Heart right ventricle (tissue), 16 donors: ENCODE results near the gene TRMT11. TPM values are rescaled to one million over a fixed set of nuclear protein-coding genes. Genes with fewer than 3 reads are reported as not detected.

Experiments used
- ATAC-seq, 8 donors: fragments of 200-7000 bp; cut with Tn5 transposase; one replicate each; pipeline ENCODE4 v1.9.1; 2020; ENCODE audit warnings: mild to moderate bottlenecking in 8 of 8, moderate library complexity in 8 of 8, moderate number of reproducible peaks in 1 of 8
- DNase-seq, 2 donors: peaks; one replicate each; pipeline ENCODE4 v3.0.0-alpha.2; 2020
- H3K27ac ChIP-seq, 10 donors: fragments of 200-600 bp; sonication (generic) in 2 of 10; one replicate each; pipeline versions ENCODE4 v1.5.0 to v1.8.0; 2020 to 2022; ENCODE audit warnings: mild to moderate bottlenecking in 3 of 10
- H3K27me3 ChIP-seq, 7 donors: fragments of 200-600 bp; one replicate each; pipeline ENCODE4 v1.8.0; 2021 to 2022; ENCODE audit warnings: mild to moderate bottlenecking in 2 of 7
- H3K36me3 ChIP-seq, 9 donors: fragments of 200-600 bp; sonication (generic) in 1 of 9; one replicate each; pipeline versions ENCODE4 v1.5.0 to v1.8.0; 2020 to 2022; ENCODE audit warnings: mild to moderate bottlenecking in 2 of 9
- H3K4me1 ChIP-seq, 9 donors: fragments of 200-600 bp; sonication (generic) in 1 of 9; one replicate each; pipeline versions ENCODE4 v1.5.0 to v1.8.0; 2020 to 2022; ENCODE audit warnings: mild to moderate bottlenecking in 4 of 9
- H3K4me3 ChIP-seq, 10 donors: fragments of 200-600 bp; sonication (generic) in 2 of 10; one replicate each; pipeline versions ENCODE4 v1.5.0 to v1.8.0; 2020 to 2022; ENCODE audit warnings: mild to moderate bottlenecking in 7 of 10, moderate library complexity in 2 of 10
- H3K9me3 ChIP-seq, 11 donors: fragments of 200-600 bp in 10 of 11; sonication (generic) in 2 of 11; one replicate each; pipeline versions ENCODE4 v1.5.0 to v1.8.0; 2013 to 2022; ENCODE audit warnings: mild to moderate bottlenecking in 2 of 11, control low read depth in 1 of 11, moderate library complexity in 1 of 11
- CTCF ChIP-seq, 9 donors: fragments of 200-600 bp; sonication (generic) in 2 of 9; IDR thresholded peaks; one replicate each; pipeline versions ENCODE4 v1.5.0 to v1.8.0; 2021 to 2022; ENCODE audit warnings: antibody characterized with exemption in 9 of 9, mild to moderate bottlenecking in 5 of 9, moderate library complexity in 1 of 9
- WGBS, 2 donors: extraction: QIAGEN DNeasy Blood & Tissue Kit; methylation state at CpG; one replicate each; pipeline ENCODE4 v1.1.7; 2013; ENCODE audit warnings: inconsistent platforms in 1 of 2; 5-methylcytosine and 5-hydroxymethylcytosine counted together
- intact Hi-C, 10 donors: fragments of 100-400 bp; cut with DNase I; formaldehyde crosslinking; loops; one replicate each; pipeline versions ENCODE4 v1.11.1 to v1.14.2; 2022
- polyA plus RNA-seq, 2 donors: library from polyadenylated mRNA; stranded (reverse); fragments of 200-250 nt; gene quantifications; one replicate each; pipeline ENCODE4 v1.2.3, GENCODE V29; 2013
- total RNA-seq, 10 donors: library from RNA; stranded (reverse); fragmentation: NEBNext Ultra II Directional in 3 of 10; extraction: Animal tissue kit (Norgen Biotek cat#: 25700) in 3 of 10; gene quantifications; one replicate each; pipeline versions ENCODE4 v1.2.1 to v1.2.4, GENCODE V29; 2021 to 2023
- donor health status: Arrhythmogenic right ventricular cardiomyopathy.
- donor health status: ischemic (EF 13 %, LVEDD 7.1; RV severe dilation, severe dysfunction).
- donor health status: healthy with polysubstance abuse.
- donor health status: DM: no; HTN: yes; CAD: no.
- donor health status: DM: no; HTN: no; CAD: no.
- donor health status: ischemic (EF 25% LVEDD 6.9; RV normal size, moderate dysfunction).
- donor health status: ischemic (EF 25% LVEDD 5.7; RV mildly dilated, moderate dysfunction).
- donor health status: healthy.
- donor health status: DM: yes; HTN: yes; CAD: no.
- donor health status: Ischemic cardiomyopathy.
- donor health status: ischemic (EF 35%, LVEDD 5.7; RV mildly dilated, moderate dysfunction).
- donor health status: nonischemic (EF 11% LVEDD 7.7; RV severe dilation, severe dysfunction).
- donor health status: DM: yes; HTN: yes; CAD: no.
- donor health status: PGD.
- donor health status: ischemic (EF 29% LVEDD 5.4; RV normal size, mild dysfunction).
- donor health status: nonischemic (EF 23%, LVEDD 6.1; RV moderate dilation, normal function).

TRMT11 gene
- total and polyA plus RNA-seq, 12 donors, result 7.2 to 15.8 (median 11.0) TPM

DNA sequence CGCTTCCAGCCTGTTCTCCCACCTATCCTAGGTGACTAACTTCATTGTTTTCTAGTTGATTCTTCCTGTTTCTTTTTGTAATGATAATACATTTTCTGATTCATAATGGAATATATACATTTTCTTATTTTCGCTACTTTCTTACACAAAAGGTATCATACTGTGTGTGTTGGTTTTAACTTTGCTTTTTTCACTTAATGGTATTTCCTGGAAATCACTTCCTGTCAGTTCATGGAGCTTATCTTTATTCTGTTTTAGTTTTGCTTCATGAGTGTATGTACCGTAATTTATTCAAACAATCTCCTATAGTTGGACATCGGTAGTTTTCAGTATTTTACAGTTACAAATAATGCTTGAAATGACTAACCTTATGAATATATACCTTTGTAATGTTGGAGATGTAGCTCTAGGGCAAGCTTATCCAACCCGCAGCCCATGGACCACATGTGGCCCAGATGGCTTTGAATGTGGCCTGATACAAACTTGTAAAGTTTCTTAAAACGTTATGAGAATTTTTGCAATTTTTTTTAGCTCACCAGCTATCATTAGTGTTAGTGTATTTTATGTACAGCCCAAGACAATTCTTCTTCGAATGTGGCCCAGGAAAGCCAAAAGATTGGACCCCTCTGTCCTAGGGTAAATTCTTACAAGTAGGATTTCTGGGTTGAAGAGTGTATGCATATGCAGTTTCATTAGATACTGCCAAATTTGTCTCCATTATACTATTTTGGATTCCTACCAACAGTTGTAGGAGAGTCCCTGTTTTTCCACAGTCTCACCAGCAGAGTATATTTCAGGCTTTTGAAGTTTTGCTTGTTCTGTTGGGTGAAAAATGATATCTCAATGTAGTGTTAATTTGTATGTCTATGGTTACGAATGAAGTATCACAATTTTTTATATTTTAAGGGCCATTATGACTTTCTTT lies 16.7 kb downstream of the TRMT11 start:
- TF ChIP-seq CTCF (IDR thresholded peaks at IDR 0.05), result no peak
- intact Hi-C loops, result no loop called here
- H3K9me3 ChIP-seq, result no peaks in the 10 kb centered on the region
- 92 to 95% methylated on average over 8 of the region's 8 CpGs for WGBS, 2 donors
- no peaks in the 10 kb centered on the region for H3K27me3 ChIP-seq
- H3K27ac ChIP-seq, result no peak overlapping the region
- no peaks in the 10 kb centered on the region for H3K4me1 ChIP-seq
- DNase-seq, result no peak
- H3K36me3 ChIP-seq, result peaks cover 0 to 93% (median 11%) of the 10 kb centered on the region in 9 donors
- H3K4me3 ChIP-seq, result no peak overlapping the region
- ATAC-seq, result no peak

DNA sequence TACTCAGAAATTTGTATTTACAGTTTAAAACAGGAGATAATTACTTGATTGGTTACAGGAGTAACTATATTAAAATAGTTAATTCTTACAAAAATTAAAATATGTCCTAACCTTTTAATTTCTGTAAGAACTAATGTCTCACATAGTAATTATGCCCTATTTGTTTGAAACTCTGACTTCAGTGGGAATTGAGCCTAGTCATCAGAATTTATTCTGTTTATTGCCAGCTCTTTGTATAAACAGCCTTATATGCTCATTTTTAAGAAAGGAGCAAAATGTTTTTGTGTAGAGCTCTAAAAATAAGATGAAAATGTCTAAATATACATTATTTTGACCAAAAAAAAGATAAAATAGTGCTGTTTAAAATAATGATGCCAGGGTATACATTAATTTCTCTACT lies 21.5 kb downstream of the TRMT11 start:
- Histone ChIP-seq H3K27ac (no peak overlapping the region), H3K36me3 (peaks cover 0 to 93% (median 22%) of the 10 kb centered on the region in 9 donors), H3K4me1 (no peaks in the 10 kb centered on the region), H3K27me3 (no peaks in the 10 kb centered on the region), H3K9me3 (no peaks in the 10 kb centered on the region), H3K4me3 (no peak overlapping the region)
- ATAC-seq (no peak), DNase-seq (no peak)
- intact Hi-C loops, result no loop called here
- TF ChIP-seq CTCF (IDR thresholded peaks at IDR 0.05), result no peak

DNA sequence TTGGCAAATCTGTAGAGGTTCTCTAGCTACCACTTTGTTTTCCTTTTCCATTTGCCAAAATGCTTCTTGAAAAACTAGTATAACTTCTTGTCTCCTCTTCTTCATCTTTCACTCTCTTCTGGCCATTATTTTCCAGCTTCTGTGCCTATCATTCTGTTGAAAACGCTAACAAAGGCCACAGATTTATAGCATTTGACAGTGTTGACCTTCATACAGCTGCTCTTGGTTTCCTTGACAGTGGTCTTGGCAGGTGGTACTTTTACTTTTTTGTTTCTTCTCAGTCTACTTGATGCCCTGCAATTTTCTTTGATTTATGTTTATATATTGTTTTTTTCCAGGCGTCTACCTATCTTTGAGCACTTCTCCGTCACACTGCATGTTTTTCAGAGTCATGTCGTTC lies 23.7 kb downstream of the TRMT11 start:
- Histone ChIP-seq H3K9me3 (no peaks in the 10 kb centered on the region), H3K27me3 (no peaks in the 10 kb centered on the region), H3K4me1 (no peaks in the 10 kb centered on the region), H3K36me3 (peaks cover 0 to 95% (median 33%) of the 10 kb centered on the region in 9 donors), H3K27ac (no peak overlapping the region), H3K4me3 (no peak overlapping the region)
- intact Hi-C loops, result no loop called here
- TF ChIP-seq CTCF (IDR thresholded peaks at IDR 0.05), result no peak
- WGBS, 2 donors, result 89 to 94% methylated on average over 4 of the region's 4 CpGs
- DNase-seq, result no peak
- ATAC-seq, result no peak

GRCh38 chr6:126015863-126016262 lies 29.5 kb downstream of the TRMT11 start:
- intact Hi-C loops, result no loop called here
- TF ChIP-seq CTCF (IDR thresholded peaks at IDR 0.05), result no peak
- Histone ChIP-seq H3K27ac (no peak overlapping the region), H3K27me3 (no peaks in the 10 kb centered on the region), H3K36me3 (peaks cover 0 to 89% (median 51%) of the 10 kb centered on the region in 9 donors), H3K4me3 (no peak overlapping the region), H3K4me1 (no peaks in the 10 kb centered on the region), H3K9me3 (no peaks in the 10 kb centered on the region)
- ATAC-seq (no peak), DNase-seq (no peak)
- 83 to 96% methylated on average over 1 of the region's 1 CpG for WGBS, 2 donors
